NAMALWA (cell line): ENCODE measurements around the gene TPSAB1.
"Not testable (repeated sequence)": the region's sequence is repeated elsewhere in the genome, so short reads cannot be mapped to it uniquely, and the experiment has no call there.

Experiments used
- DNase-seq: peaks from one replicate; pipeline ENCODE4 v3.0.0-alpha.2; 2015; ENCODE audit warnings: low spot score

Gene TPSAB1

GRCh38 chr16:1265090-1265630, 24.7 kb downstream of the TPSAB1 start:
- DNase-seq: no peak

GRCh38 chr16:1265826-1266225, 25.3 kb downstream of the TPSAB1 start:
- no peak for DNase-seq

- not testable (repeated sequence) for DNase-seq
Observed at GRCh38 chr16:1269418-1269817, 28.9 kb downstream of the TPSAB1 start.

- DNase-seq: no peak
Observed at GRCh38 chr16:1271380-1271723, 30.8 kb downstream of the TPSAB1 start.

- DNase-seq: peak; percentile 80
Observed at GRCh38 chr16:1271724-1272413, 31.4 kb downstream of the TPSAB1 start.

- no peak for DNase-seq
Observed at GRCh38 chr16:1272453-1273198, 32.1 kb downstream of the TPSAB1 start.

GRCh38 chr16:1273816-1274215, 33.3 kb downstream of the TPSAB1 start:
- DNase-seq: no peak

GRCh38 chr16:1274767-1275166, 34.3 kb downstream of the TPSAB1 start:
- no peak for DNase-seq

- no peak for DNase-seq
Observed at GRCh38 chr16:1275791-1276579, 35.5 kb downstream of the TPSAB1 start.

- DNase-seq: no peak
Observed at GRCh38 chr16:1276580-1276878, 36.0 kb downstream of the TPSAB1 start.

- DNase-seq: no peak
Observed at GRCh38 chr16:1277151-1277598, 36.7 kb downstream of the TPSAB1 start.

GRCh38 chr16:1277617-1278282, 37.2 kb downstream of the TPSAB1 start:
- no peak for DNase-seq

- no peak for DNase-seq
Observed at GRCh38 chr16:1278477-1278876, 38.0 kb downstream of the TPSAB1 start.

GRCh38 chr16:1279081-1279944, 38.8 kb downstream of the TPSAB1 start:
- DNase-seq: no peak

GRCh38 chr16:1279945-1280589, 39.6 kb downstream of the TPSAB1 start:
- no peak for DNase-seq

GRCh38 chr16:1280783-1281182, 40.3 kb downstream of the TPSAB1 start:
- no peak for DNase-seq

GRCh38 chr16:1281517-1281916, 41.0 kb downstream of the TPSAB1 start:
- no peak for DNase-seq

GRCh38 chr16:1282324-1282973, 41.9 kb downstream of the TPSAB1 start:
- no peak for DNase-seq

GRCh38 chr16:1283296-1283695, 42.8 kb downstream of the TPSAB1 start:
- no peak for DNase-seq

GRCh38 chr16:1283996-1284616, 43.6 kb downstream of the TPSAB1 start:
- DNase-seq: no peak
